Liver (tissue), 9 donors: ENCODE measurements around the gene SMYD3. TPM values are rescaled to one million over a fixed set of nuclear protein-coding genes. Genes with fewer than 3 reads are reported as not detected.

Source experiments
- DNase-seq: peaks from one replicate; pipeline ENCODE4 v3.0.0-alpha.2; 2017; ENCODE audit warnings: low spot score
- H3K27ac ChIP-seq, 2 donors: one replicate each; pipeline ENCODE4 v1.7.0; 2013; ENCODE audit warnings: inconsistent platforms in 2 of 2, low read length in 2 of 2, control low read depth in 1 of 2, low read depth in 1 of 2, mild to moderate bottlenecking in 1 of 2
- H3K27me3 ChIP-seq, 4 donors: one replicate each; pipeline versions ENCODE4 v1.6.1 to v1.7.0; 2013; ENCODE audit warnings: low read length in 3 of 4, inconsistent platforms in 1 of 4, mild to moderate bottlenecking in 1 of 4, moderate library complexity in 1 of 4; ENCODE audit not compliant: control insufficient read depth in 4 of 4, insufficient read depth in 4 of 4
- H3K36me3 ChIP-seq, 4 donors: one replicate each; pipeline versions ENCODE4 v1.6.1 to v1.7.0; 2013; ENCODE audit warnings: low read length in 3 of 4, mild to moderate bottlenecking in 3 of 4, low read depth in 1 of 4, moderate library complexity in 1 of 4; ENCODE audit not compliant: control insufficient read depth in 4 of 4, insufficient read depth in 3 of 4
- H3K4me1 ChIP-seq, 4 donors: one replicate each; pipeline versions ENCODE4 v1.6.1 to v1.7.0; 2013; ENCODE audit warnings: low read length in 3 of 4, mild to moderate bottlenecking in 3 of 4, moderate library complexity in 1 of 4; ENCODE audit not compliant: control insufficient read depth in 4 of 4, insufficient read depth in 4 of 4
- H3K4me3 ChIP-seq, 3 donors: one replicate each; pipeline versions ENCODE4 v1.6.1 to v1.7.0; 2013; ENCODE audit warnings: low read length in 3 of 3, control low read depth in 1 of 3, low read depth in 1 of 3, mild to moderate bottlenecking in 1 of 3
- H3K9ac ChIP-seq, 2 donors: one replicate each; pipeline ENCODE4 v1.7.0; 2013; ENCODE audit warnings: low read length in 2 of 2, mild to moderate bottlenecking in 2 of 2, moderate library complexity in 2 of 2, control low read depth in 1 of 2, low read depth in 1 of 2
- H3K9me3 ChIP-seq, 4 donors: one replicate each; pipeline versions ENCODE4 v1.6.1 to v1.7.0; 2013; ENCODE audit warnings: low read length in 3 of 4; ENCODE audit not compliant: control insufficient read depth in 4 of 4
- CTCF ChIP-seq: fragments of 150-350 bp; IDR thresholded peaks from 2 replicates; pipeline ENCODE4 v1.5.1; 2017; ENCODE audit warnings: improper control_type of control experiment, low read depth, low read length; ENCODE audit not compliant: missing input control
- EGR1 ChIP-seq, 2 donors: IDR thresholded peaks; 2 replicates each; pipeline ENCODE4 v1.6.1; 2016 to 2018; ENCODE audit warnings: antibody characterized with exemption in 2 of 2, low read depth in 2 of 2
- FOXA1 ChIP-seq: IDR thresholded peaks from 2 replicates; pipeline ENCODE4 v1.6.1; 2016; ENCODE audit warnings: antibody characterized with exemption
- FOXA2 ChIP-seq: IDR thresholded peaks from 2 replicates; pipeline ENCODE4 v1.6.1; 2016; ENCODE audit warnings: antibody characterized with exemption
- GABPA ChIP-seq, 2 donors: IDR thresholded peaks in 1 of 2; conservative IDR thresholded peaks in 1 of 2; 2 replicates each; pipeline ENCODE4 v1.6.1; 2016; ENCODE audit warnings: antibody characterized with exemption in 2 of 2, mild to moderate bottlenecking in 1 of 2, moderate library complexity in 1 of 2
- HNF4A ChIP-seq, 2 donors: conservative IDR thresholded peaks; 2 replicates each; pipeline ENCODE4 v1.6.1; 2016; ENCODE audit warnings: antibody characterized with exemption in 2 of 2, mild to moderate bottlenecking in 2 of 2
- HNF4G ChIP-seq: IDR thresholded peaks from 2 replicates; pipeline ENCODE4 v1.6.1; 2016; ENCODE audit warnings: antibody characterized with exemption
- JUND ChIP-seq, 2 donors: IDR thresholded peaks; 2 replicates each; pipeline ENCODE4 v1.6.1; 2016; ENCODE audit warnings: antibody characterized with exemption in 2 of 2
- NR2F2 ChIP-seq: IDR thresholded peaks from 2 replicates; pipeline ENCODE4 v1.6.1; 2016; ENCODE audit warnings: antibody characterized with exemption
- RAD21 ChIP-seq, 2 donors: IDR thresholded peaks; 2 replicates each; pipeline ENCODE4 v1.6.1; 2016; ENCODE audit warnings: antibody characterized with exemption in 2 of 2, mild to moderate bottlenecking in 2 of 2
- REST ChIP-seq: IDR thresholded peaks from 2 replicates; pipeline ENCODE4 v1.6.1; 2016; ENCODE audit warnings: antibody characterized with exemption, mild to moderate bottlenecking
- RXRA ChIP-seq, 2 donors: IDR thresholded peaks; 2 replicates each; pipeline ENCODE4 v1.6.1; 2017 to 2018; ENCODE audit warnings: antibody characterized with exemption in 2 of 2, mild to moderate bottlenecking in 1 of 2
- SP1 ChIP-seq: IDR thresholded peaks from 2 replicates; pipeline ENCODE4 v1.6.1; 2018; ENCODE audit warnings: antibody characterized with exemption, mild to moderate bottlenecking
- TAF1 ChIP-seq: conservative IDR thresholded peaks from 2 replicates; pipeline ENCODE4 v1.6.1; 2016; ENCODE audit warnings: antibody characterized with exemption, mild to moderate bottlenecking
- YY1 ChIP-seq: IDR thresholded peaks from 2 replicates; pipeline ENCODE4 v1.6.1; 2016; ENCODE audit warnings: antibody characterized with exemption, mild to moderate bottlenecking
- ZBTB33 ChIP-seq: IDR thresholded peaks from 2 replicates; pipeline ENCODE4 v1.6.1; 2016; ENCODE audit warnings: antibody characterized with exemption
- WGBS: extraction: QIAGEN DNeasy Blood & Tissue Kit; methylation state at CpG from one replicate; pipeline ENCODE4 v1.1.7; 2013; 5-methylcytosine and 5-hydroxymethylcytosine counted together
- polyA plus RNA-seq, 2 donors: library from polyadenylated mRNA; stranded (reverse) in 1 of 2; unstranded in 1 of 2; fragments of 200-250 nt in 1 of 2; fragments of >200 nt in 1 of 2; fragmentation: Nextera tagmentation in 1 of 2; extraction: Ambion mirVana in 1 of 2; gene quantifications; one replicate each; pipeline versions ENCODE4 v1.2.1 to v1.2.3, GENCODE V29; 2013 to 2015
- total RNA-seq, 2 donors: library from RNA; depleted of rRNA; stranded (reverse); fragments of >200 nt; gene quantifications; one replicate each; pipeline ENCODE4 v1.2.3, GENCODE V29; 2014
- TF ChIP-seq, protein P1 (sequence below): IDR thresholded peaks from 2 replicates; pipeline ENCODE4 v1.6.1; 2016; ENCODE audit warnings: antibody characterized with exemption
- TF ChIP-seq, protein P2 (sequence below): IDR thresholded peaks from 2 replicates; pipeline ENCODE4 v1.6.1; 2016; ENCODE audit warnings: antibody characterized with exemption
- donor health status: healthy.
- donor health status: healthy.
- donor health status: healthy.
- donor health status: healthy.
- donor health status: healthy.

Gene SMYD3
- total and polyA plus RNA-seq, 4 donors = 3.1 to 9.1 (median 8.0) TPM

DNA sequence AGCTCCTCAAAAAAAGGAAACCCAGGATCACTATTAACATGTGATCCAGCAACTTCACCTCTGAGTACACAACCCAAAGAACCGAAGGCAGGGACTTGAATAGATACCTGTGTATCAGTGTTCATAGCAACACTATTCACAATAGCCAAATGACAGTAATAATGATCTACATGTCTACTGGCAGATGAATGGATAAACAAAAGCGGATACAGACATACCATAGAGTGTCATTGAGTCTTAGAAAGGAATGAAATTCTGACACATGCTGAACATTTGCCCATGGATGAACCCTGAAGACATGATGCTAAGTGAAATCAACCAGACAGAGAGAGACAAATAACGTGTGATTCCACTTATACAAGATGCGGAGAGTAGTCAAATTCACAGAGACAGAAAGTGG is 788.1 kb downstream of the SMYD3 start:
- Histone ChIP-seq H3K27ac (no peak overlapping the region), H3K9ac (no peak overlapping the region), H3K36me3 (no peaks in the 10 kb centered on the region), H3K27me3 (no peaks in the 10 kb centered on the region), H3K9me3 (no peaks in the 10 kb centered on the region), H3K4me1 (no peaks in the 10 kb centered on the region), H3K4me3 (no peak overlapping the region)
- 93% methylated on average over 4 of the region's 4 CpGs for WGBS
- TF ChIP-seq ZBTB33 (no peak), SP1 (no peak), YY1 (no peak), FOXA2 (no peak), HNF4A (conservative IDR thresholded peaks at IDR 0.05) (no peak), REST (no peak), JUND (IDR thresholded peaks at IDR 0.05) (no peak)
- DNase-seq = no peak

GRCh38 chr1:245718123-245718522 is 789.0 kb downstream of the SMYD3 start:
- no peak for DNase-seq
- TF ChIP-seq HNF4G = no peak
- TF ChIP-seq EGR1 (IDR thresholded peaks at IDR 0.05; ENCODE audit: low read depth in 2 of 2) = no peak
- TF ChIP-seq RXRA (IDR thresholded peaks at IDR 0.05) = no peak
- no peak for TF ChIP-seq YY1
- no peak for TF ChIP-seq GABPA (IDR thresholded peaks at IDR 0.05 in 1 of 2, conservative IDR thresholded peaks at IDR 0.05 in 1 of 2)
- no peak for TF ChIP-seq SP1
- TF ChIP-seq TAF1 = no peak
- TF ChIP-seq, protein P1, sequence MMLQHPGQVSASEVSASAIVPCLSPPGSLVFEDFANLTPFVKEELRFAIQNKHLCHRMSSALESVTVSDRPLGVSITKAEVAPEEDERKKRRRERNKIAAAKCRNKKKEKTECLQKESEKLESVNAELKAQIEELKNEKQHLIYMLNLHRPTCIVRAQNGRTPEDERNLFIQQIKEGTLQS = no peak
- no peak for TF ChIP-seq FOXA1
- TF ChIP-seq CTCF = no peak
- TF ChIP-seq ZBTB33 = no peak
- no peak for TF ChIP-seq RAD21 (IDR thresholded peaks at IDR 0.05)
- TF ChIP-seq, protein P2, sequence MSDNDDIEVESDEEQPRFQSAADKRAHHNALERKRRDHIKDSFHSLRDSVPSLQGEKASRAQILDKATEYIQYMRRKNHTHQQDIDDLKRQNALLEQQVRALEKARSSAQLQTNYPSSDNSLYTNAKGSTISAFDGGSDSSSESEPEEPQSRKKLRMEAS = no peak
- no peak for TF ChIP-seq REST
- TF ChIP-seq HNF4A (conservative IDR thresholded peaks at IDR 0.05) = no peak
- TF ChIP-seq JUND (IDR thresholded peaks at IDR 0.05) = no peak
- no peak for TF ChIP-seq NR2F2
- Histone ChIP-seq H3K27me3 (no peaks in the 10 kb centered on the region), H3K4me3 (no peak overlapping the region), H3K9ac (no peak overlapping the region), H3K27ac (no peak overlapping the region), H3K36me3 (no peaks in the 10 kb centered on the region), H3K9me3 (no peaks in the 10 kb centered on the region), H3K4me1 (no peaks in the 10 kb centered on the region)
- WGBS = 85% methylated on average over 3 of the region's 3 CpGs
